Measurements from ENCODE around the gene LPCAT1.

- no peak for TF ChIP-seq EZH2 (IDR thresholded peaks at IDR 0.05; ENCODE audit: insufficient read depth, poor library complexity, severe bottlenecking)
- no peak for TF ChIP-seq EZH2phosphoT487 (IDR thresholded peaks at IDR 0.05; ENCODE audit: insufficient read depth, low read depth)
Measured at GRCh38 chr5:1521671-1522600, 1.8 kb downstream of the LPCAT1 start.
